ENCODE measurements around the gene FCER2.
"Not testable (repeated sequence)": the region's sequence is repeated elsewhere in the genome, so short reads cannot be mapped to it uniquely, and the experiment has no call there.

FCER2 gene

DNA sequence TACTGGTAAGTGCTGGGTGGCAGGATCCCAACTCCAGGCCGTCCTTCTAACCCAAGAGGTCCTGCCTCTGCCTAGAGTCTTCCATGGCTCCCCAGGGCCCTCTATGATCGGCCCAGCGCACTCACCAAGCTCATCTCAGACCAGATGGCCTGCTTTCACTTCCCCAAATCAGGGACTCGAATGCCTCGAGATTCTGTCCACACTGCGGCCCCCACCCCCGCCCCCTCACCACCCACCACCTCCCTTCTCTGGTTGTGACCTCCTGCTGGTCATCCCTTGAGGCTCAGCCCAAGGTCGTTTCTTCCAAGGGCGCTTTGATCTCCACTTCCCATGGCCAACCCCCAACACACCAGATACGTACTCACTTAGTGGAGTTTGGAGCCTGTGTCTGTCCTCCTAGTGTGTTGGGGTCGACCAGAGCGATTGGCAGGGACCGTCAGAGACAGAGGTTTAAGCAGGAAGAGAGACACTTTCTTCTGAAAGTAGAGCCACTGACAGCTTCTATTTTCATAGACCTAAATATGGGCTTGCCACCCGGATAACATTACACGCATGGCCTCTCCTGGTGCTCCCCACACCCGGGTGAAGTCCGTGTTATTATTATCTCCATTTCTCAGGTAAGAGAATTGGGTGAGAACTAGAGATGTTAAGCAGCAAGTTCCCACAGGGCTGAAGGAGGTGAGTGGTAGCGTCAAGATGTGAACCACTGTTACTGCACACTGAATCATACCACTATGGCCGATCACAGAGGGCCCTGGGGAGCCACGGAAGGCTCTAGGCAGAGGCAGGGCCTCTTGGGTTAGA, at the start of gene FCER2:
FCER2 (minus strand) TSS at position 478 of the 804 bp plus-strand sequence. CDS start 2,371 bp downstream, outside the sequence.
- DNase-seq = no peak

GRCh38 chr19:7751157-7751783, 49.3 kb upstream of the FCER2 start:
- no peak for DNase-seq

- peak; percentile 51 for DNase-seq
These were observed 46.8 kb upstream of the FCER2 start for GRCh38 chr19:7748756-7749155.

GRCh38 chr19:7748171-7748570, 46.2 kb upstream of the FCER2 start:
- no peak for DNase-seq

DNA sequence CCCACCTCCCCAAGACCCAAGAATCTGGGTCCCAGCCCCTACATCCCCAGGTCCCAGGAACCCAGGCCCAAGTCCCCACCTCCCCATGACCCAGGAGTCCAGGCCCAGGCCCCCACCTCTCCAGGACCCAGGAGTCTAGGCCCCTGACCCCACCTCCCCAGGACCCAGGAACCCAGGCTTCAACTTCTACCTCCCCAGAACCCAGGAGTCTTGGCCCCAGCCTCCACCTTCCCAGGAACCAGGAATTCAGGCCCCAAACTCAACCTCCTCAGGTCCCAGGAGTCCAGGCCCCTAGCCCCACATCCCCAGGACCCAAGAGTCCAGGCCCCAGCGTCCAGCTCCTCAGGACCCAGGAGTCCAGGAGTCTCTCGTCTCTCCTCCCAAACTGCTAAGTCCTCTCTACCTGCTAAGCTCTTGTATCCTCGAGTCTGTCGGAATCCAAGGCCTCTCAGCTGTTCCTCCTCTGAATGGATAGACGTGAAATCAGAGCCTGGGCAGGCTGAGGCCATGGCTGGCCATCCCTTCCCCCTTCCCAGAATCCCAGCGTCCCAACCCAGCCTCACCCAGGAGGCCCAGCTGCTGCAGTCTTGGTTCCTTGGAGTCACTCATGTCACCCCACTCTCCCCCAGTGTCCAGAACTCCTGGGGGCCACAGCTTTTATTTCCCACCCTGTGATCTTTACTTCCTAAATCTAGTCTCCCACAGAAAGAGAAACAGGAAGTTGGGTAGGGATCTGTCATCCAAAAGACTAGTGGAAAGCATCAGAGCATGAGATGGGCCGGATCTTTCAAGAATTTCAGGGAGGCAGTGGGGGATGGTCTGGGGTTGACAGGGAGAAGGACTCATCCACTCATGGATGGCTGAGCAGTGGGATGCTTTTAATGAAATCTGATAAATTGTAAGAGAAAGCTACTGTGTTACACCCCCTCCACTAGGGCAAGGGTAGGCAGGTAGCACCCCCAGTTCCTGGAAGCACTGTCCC, 45.3 kb upstream of the FCER2 start, which contains the start of gene CD209:
CD209 (minus strand) TSS at position 632 of the 982 bp plus-strand sequence; CDS start at position 609, 23 bp downstream.
- DNase-seq = no peak

DNA sequence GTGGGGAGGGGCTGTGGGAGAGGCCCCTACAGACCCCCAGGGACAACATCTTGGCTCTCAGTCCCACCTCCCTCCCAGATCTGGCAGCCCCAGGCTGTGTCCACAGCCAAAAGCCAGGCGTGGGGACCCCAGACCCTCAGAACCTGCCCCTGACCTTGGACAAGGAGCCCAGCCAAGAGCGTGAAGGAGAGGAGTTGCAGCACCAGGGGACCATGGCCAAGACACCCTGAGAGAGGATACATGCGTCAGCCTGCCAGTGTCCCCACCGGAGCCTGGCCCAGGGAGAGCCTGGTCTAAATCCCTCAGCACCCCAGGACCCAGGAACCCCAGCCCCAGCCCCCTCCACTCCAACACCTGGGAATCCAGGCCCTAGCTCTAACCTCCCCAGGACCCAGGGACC, 44.4 kb upstream of the FCER2 start:
- not testable (repeated sequence) for DNase-seq

- no peak for DNase-seq
These were observed 43.1 kb upstream of the FCER2 start for GRCh38 chr19:7744871-7745650.

GRCh38 chr19:7744199-7744786, 42.4 kb upstream of the FCER2 start:
- no peak for DNase-seq

DNA sequence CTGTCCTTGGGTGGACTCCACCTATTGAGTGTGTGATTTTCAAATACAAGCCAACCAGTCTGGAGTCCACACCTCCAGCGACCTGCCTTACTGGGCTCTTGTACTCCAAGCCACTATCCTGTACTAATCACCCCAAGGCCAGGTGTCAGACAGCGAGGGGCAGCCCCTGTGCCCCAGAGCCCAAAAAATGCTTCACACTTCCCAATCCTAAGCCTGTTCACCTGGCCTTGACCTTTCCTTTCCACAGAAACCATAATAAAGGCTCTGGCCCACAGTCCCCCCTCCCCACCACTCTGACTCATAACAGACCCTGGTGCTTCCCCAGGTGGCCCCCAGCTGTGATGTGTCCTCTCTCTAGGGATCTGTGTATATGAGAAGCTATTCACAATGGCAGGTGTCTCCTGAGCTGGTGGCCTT, 41.5 kb upstream of the FCER2 start:
- DNase-seq = peak; percentile 75

DNA sequence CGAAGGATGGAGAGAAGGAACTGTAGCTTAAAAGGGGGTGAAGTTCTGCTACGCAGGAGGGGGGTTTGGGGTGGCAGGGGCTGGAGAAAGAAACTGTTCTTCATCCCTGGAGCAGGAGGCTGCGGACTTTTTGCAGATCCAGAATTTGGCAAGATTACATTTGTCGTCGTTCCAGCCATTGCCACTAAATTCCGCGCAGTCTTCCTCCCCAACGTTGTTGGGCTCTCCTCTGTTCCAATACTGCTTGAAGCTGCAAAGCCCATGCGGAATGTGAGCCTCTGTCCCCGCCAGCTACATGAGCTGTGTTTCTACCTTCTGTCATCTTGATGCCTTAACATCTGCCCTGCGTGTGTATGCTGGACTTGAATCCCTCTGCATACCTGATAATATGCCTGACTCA, 41.1 kb upstream of the FCER2 start:
- DNase-seq = no peak

DNA sequence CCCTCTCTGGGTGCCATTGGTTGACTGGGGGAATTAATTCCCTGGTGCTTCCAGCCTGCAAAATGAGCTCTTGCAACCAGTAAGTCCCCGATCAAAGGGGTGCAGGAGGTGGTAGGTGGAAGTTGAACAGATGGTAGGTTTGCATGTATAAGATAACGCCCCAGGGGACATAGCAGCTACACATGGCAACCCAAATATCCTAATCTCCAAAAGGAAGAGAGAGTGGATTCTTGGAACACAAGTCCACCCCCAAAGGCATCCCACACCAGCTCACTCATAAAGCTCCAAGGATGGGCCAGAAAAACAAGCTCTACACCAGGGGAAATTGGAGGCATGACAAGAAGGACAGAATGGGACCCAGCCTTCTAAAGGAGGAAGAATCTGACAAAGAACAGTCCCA, 40.6 kb upstream of the FCER2 start:
- DNase-seq = no peak

DNA sequence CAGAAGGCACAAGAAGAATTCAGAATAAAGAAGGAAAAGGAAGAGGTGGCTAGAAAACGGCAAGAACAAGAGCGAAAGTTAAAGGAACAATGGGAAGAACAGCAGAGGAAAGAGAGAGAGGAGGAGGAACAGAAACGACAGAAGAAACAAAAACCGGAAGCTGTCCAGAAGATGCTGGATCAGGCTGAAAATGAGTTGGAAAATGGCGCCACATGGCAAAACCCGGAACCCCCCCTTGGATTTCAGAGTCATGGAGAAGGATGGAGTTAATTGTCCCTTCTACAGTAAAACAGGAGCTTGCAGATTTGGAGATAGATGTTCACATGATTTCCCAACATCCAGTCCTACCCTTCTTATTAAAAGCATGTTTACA, 38.7 kb upstream of the FCER2 start:
- DNase-seq = no peak

GRCh38 chr19:7739801-7740681, 38.1 kb upstream of the FCER2 start:
- DNase-seq = no peak

DNA sequence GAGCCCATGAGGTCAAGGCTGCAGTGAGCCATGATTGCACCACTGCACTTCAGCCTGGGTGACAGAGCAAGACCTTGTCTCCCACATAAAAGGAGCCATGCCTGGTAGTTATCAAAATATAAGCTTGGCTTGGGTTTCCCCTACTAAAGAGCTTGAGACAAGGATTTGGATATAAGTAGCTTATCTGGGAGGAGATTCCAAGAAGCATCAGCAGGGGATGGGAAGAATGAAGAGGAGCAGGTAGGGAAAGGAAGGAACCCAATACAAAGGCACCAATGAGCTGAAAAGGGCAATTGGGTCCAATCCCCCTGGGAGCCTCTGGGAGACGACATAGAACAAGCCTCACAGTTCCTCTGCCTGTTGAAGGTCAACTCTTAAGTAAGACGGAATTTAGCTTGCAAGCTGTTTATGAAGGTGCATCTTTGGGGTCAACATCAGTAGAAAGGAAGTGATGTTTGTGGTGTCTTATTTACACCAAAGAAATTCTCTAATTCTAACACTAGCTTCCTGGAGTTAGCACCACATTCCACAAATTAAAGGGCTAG, 37.4 kb upstream of the FCER2 start:
- DNase-seq = no peak

DNA sequence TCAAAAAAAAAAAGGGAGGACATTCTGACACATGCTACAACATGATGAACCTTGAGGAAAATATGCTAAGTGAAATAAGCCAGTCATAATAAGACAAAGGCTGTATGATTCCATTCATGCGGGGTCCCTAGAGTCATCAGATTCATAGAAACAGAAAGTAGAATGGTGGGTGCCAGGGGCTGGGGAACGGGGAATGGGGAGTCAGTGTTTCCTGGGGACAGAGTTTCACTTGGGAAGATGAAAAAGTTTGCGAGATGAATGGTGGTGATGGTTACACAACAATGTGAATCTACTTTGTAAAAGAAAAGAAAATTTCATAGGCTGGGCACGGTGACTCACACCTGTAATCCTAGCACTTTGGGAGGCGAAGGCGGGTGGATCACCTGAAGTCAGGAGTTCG, 36.1 kb upstream of the FCER2 start:
- DNase-seq = no peak

DNA sequence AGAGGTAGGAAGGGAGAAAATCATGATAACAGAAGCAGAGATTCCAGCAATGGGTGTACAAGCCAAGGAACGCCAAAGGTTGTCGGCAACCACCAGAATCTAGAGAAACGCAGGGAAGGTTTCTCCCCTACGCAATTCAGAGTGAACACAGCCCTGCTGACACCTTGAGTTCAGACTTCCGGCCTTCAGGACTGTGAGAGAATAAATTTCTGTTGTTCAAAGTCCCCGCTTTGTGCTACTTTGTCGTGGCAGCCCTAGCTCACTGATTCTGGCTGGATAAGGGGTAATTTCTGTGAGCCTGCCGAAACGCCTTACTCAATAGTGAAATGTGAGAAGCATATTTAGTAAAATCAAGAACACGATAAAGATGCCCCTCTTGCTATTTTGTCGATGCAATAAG, 35.3 kb upstream of the FCER2 start:
- no peak for DNase-seq

DNA sequence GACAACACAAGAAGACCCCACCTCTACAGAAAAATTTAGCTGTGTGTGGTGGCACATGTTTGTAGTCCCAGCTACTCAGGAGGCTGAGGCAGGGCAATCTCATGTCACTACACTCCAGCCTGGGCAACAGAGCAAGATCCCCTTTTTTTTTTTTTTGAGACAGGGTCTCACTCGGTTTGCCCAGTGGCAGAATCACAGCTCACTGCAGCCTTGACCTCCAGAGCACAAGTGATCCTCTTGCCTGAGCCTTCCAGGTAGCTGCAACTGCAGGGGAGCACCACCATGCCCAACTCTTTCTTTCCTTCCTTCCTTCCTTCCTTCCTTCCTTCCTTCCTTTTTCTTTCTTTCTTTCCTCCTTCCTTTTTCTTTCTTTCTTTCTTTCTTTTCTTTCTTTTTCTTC, 34.2 kb upstream of the FCER2 start:
- DNase-seq = no peak

DNA sequence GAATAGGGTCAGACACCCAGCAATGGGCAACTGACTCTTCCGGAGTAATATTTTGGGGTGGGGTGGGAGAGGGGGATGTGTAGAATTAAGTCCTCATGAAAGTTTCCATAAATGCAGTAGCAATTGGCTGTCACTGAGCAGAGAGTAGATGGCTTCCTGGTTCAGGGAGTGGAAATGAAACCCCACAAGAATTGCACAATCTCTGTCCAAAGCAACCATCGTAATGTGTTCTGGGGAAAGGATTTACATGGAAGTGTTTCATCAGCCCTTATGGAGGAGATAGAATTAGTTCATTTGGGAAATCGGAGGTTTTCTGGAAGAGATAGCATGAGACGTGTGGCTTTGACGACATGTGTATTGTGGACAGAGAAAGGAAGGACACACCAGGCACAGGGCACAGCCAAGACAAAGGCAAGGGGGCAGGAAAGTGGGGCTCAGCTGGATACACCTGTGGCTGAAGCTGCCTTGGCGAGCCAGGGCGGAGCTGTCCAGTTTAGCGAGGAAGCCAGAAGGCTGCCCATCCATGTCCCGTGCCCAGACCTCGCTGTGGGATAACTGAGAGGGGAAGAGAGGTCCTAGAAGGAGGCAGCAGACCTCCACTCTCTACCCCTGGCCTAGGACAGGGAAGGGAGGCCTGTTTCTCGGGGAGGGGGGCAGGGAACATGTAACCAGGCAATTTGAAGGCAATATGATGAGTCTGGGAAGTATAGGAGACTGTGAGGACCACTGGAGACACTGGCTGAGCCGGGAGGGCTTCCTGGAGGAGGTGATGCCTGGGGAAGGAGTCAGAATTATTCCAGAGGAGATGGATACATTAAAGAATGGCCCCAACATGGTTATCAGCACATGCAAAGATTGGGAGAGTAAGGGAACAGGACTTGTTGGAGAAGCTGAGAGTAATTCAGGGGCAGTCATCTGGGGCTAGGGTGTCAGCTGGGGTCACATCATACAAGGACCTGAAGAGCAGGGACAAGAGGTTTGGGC, 32.6 kb upstream of the FCER2 start:
- DNase-seq = no peak

DNA sequence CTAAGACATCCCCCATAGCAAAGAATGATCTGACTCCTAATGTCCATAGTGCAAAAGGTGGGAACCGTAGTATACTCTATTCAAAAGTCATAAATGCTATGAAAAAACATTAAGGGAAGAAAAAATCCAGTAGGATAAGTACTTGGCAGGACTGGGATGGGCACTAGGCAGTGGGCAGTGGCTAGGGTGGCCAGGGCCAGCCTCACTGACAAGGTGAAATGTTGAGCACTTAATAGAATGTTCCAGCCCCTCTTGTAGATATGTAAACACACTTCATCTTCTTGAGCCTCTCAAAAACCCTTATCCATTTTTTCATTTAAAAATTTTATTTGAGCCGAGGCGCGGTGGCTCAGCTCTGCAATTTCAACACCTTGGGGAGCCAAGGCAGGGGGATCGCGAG, 31.4 kb upstream of the FCER2 start:
- DNase-seq = no peak
